Measurements from ENCODE around the gene MYORG. TPM values are rescaled to one million over a fixed set of nuclear protein-coding genes. Genes with fewer than 3 reads are reported as not detected.

Gene MYORG
- total RNA-seq, 2 experiments from 2014 or later: 0.98 to 3.9 TPM

- no peak overlapping the region for H3K4me2 ChIP-seq (ENCODE audit: low read length)
- no peaks in the 10 kb centered on the region for H3K9me2 ChIP-seq (ENCODE audit: insufficient read depth, low read length)
- H2AFZ ChIP-seq (ENCODE audit: low read length): no peak overlapping the region
- no peaks in the 10 kb centered on the region; the same call in 1 of the 2 replicates for H3K36me3 ChIP-seq (ENCODE audit: insufficient read depth, low read length)
- H3K4me3 ChIP-seq (ENCODE audit: low read depth, low read length, poor library complexity, severe bottlenecking): no peak overlapping the region
- no peaks in the 10 kb centered on the region for H3K9me3 ChIP-seq (ENCODE audit: low read length)
- H4K20me1 ChIP-seq (ENCODE audit: insufficient read depth, low read length): no peaks in the 10 kb centered on the region
- TF ChIP-seq EZH2phosphoT487 (IDR thresholded peaks at IDR 0.05; ENCODE audit: borderline replicate concordance, low read depth, low read length) (no peak), CTCF (conservative IDR thresholded peaks at IDR 0.05; ENCODE audit: low read length) (no peak)
- H3K27ac ChIP-seq (ENCODE audit: low read depth, low read length, poor library complexity, severe bottlenecking): no peak overlapping the region
- H3K79me2 ChIP-seq (ENCODE audit: insufficient read depth, low read depth, low read length): no peaks in the 10 kb centered on the region
- intact Hi-C loops (cut with micrococcal nuclease; ENCODE audit: unreplicated experiment): no loop called here
- no TSS peak for BruUV-seq (replicated peaks)
- DNase-seq (ENCODE audit: low spot score): no peak
- ChIA-PET POLR2A (no interaction called here), CTCF (ENCODE audit: unreplicated experiment) (no interaction called here)
- H3K4me1 ChIP-seq (ENCODE audit: insufficient read depth, low read length, poor library complexity, severe bottlenecking): no peaks in the 10 kb centered on the region
These were observed 10.3 kb downstream of the MYORG start for GRCh38 chr9:34366365-34366764.

GRCh38 chr9:34365282-34365681 lies 11.4 kb downstream of the MYORG start:
- H3K27ac ChIP-seq (ENCODE audit: low read depth, low read length, poor library complexity, severe bottlenecking): no peak overlapping the region
- no peaks in the 10 kb centered on the region for H3K9me2 ChIP-seq (ENCODE audit: insufficient read depth, low read length)
- TF ChIP-seq CTCF (conservative IDR thresholded peaks at IDR 0.05; ENCODE audit: low read length): no peak
- no peak for TF ChIP-seq EZH2phosphoT487 (IDR thresholded peaks at IDR 0.05; ENCODE audit: borderline replicate concordance, low read depth, low read length)
- no peak overlapping the region for H2AFZ ChIP-seq (ENCODE audit: low read length)
- intact Hi-C loops (cut with micrococcal nuclease; ENCODE audit: unreplicated experiment): no loop called here
- no peak for DNase-seq (ENCODE audit: low spot score)
- no peaks in the 10 kb centered on the region for H3K4me1 ChIP-seq (ENCODE audit: insufficient read depth, low read length, poor library complexity, severe bottlenecking)
- H3K4me2 ChIP-seq (ENCODE audit: low read length): no peak overlapping the region
- no peaks in the 10 kb centered on the region for H3K79me2 ChIP-seq (ENCODE audit: insufficient read depth, low read depth, low read length)
- BruUV-seq (replicated peaks): no TSS peak
- ChIA-PET POLR2A (no interaction called here), CTCF (ENCODE audit: unreplicated experiment) (no interaction called here)
- no peak overlapping the region for H3K4me3 ChIP-seq (ENCODE audit: low read depth, low read length, poor library complexity, severe bottlenecking)
- no peaks in the 10 kb centered on the region for H4K20me1 ChIP-seq (ENCODE audit: insufficient read depth, low read length)
- no peaks in the 10 kb centered on the region for H3K9me3 ChIP-seq (ENCODE audit: low read length)
- no peaks in the 10 kb centered on the region; the same call in 1 of the 2 replicates for H3K36me3 ChIP-seq (ENCODE audit: insufficient read depth, low read length)

GRCh38 chr9:34363619-34364351 lies 12.9 kb downstream of the MYORG start:
- no peaks in the 10 kb centered on the region for H3K36me3 ChIP-seq (ENCODE audit: insufficient read depth, low read length)
- H3K79me2 ChIP-seq (ENCODE audit: insufficient read depth, low read depth, low read length): no peaks in the 10 kb centered on the region
- H3K9me2 ChIP-seq (ENCODE audit: insufficient read depth, low read length): no peaks in the 10 kb centered on the region
- H2AFZ ChIP-seq (ENCODE audit: low read length): no peak overlapping the region
- no peak for DNase-seq (ENCODE audit: low spot score)
- H3K4me2 ChIP-seq (ENCODE audit: low read length): no peak overlapping the region
- no TSS peak for BruUV-seq (replicated peaks)
- H3K4me1 ChIP-seq (ENCODE audit: insufficient read depth, low read length, poor library complexity, severe bottlenecking): no peaks in the 10 kb centered on the region
- POLR2A ChIA-PET: no interaction called here
- intact Hi-C loops (cut with micrococcal nuclease; ENCODE audit: unreplicated experiment): no loop called here
- no peak for TF ChIP-seq CTCF (conservative IDR thresholded peaks at IDR 0.05; ENCODE audit: low read length)
- TF ChIP-seq EZH2phosphoT487 (IDR thresholded peaks at IDR 0.05; ENCODE audit: borderline replicate concordance, low read depth, low read length): no peak
- H3K4me3 ChIP-seq (ENCODE audit: low read depth, low read length, poor library complexity, severe bottlenecking): no peak overlapping the region
- H3K9me3 ChIP-seq (ENCODE audit: low read length): no peaks in the 10 kb centered on the region
- no peak overlapping the region for H3K27ac ChIP-seq (ENCODE audit: low read depth, low read length, poor library complexity, severe bottlenecking)
- no peaks in the 10 kb centered on the region for H4K20me1 ChIP-seq (ENCODE audit: insufficient read depth, low read length)
- CTCF ChIA-PET (ENCODE audit: unreplicated experiment): no interaction called here
